ENCODE data around the gene NCBP2L.
"Not testable (repeated sequence)": the region's sequence is repeated elsewhere in the genome, so short reads cannot be mapped to it uniquely, and the experiment has no call there.

The NCBP2L gene

DNA sequence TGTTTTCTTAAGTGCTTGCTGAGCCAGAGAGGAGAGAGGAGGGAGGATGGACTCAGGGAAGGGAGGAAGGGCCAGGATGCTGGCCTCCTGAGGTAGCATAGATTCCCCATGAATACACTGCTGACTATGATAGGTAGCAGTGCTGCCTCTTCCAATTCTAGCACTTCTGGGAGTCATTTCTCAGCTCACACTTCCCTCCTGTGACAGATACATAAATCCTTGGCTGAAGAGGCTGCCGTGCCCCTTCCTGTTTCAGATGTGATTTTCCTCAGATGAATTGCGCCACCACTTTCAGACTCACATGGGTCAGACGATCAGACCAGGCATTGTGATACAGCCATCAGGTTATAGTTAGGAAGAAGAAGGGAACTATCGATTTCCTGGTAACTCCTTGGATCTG is 24.3 kb upstream of the NCBP2L start:
- no peak for DNase-seq

DNA sequence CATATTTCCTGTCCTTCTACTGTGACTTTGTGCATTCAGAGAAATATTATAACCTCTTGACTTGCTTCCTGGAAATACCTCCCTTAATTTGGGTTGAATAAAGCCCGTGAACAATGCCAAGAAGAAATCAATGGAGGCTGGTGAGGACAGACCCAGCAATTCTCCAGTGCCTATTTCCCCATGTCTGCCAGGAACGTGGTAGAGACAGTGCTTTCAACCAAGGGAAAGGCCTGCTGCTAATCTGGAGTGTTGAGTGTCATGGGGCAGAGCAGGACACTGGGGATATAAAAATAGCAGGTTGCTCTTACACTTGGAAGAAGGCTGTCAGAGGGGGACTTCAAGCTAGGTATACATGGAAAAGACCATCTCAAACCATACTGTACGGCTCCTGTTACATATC is 21.8 kb upstream of the NCBP2L start:
- DNase-seq, result no peak

DNA sequence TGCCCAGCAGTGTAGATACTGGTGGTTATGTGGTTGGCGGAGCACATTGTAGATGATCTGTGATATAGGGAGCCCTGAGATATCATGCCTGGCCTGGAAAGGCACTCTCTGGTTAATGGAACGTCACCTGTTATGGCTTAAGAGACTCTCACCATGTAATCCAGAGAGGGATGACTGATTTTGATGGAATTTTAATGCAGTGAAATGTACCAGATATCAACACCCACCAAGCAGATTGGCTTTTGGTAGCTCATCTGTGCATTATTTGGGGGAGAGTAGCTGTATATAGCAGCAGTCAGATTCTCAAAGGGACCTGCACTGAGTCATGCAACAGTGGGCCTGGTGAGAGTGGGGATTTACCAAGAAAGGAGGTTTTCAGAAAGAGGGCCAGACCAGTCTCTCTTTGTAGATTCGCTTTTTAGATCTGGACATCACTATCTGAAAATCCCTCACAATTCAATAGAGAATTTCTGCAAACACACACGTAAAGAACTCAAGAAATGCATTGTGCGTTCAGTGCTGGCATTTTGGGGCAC is 19.2 kb upstream of the NCBP2L start:
- DNase-seq, result no peak

DNA sequence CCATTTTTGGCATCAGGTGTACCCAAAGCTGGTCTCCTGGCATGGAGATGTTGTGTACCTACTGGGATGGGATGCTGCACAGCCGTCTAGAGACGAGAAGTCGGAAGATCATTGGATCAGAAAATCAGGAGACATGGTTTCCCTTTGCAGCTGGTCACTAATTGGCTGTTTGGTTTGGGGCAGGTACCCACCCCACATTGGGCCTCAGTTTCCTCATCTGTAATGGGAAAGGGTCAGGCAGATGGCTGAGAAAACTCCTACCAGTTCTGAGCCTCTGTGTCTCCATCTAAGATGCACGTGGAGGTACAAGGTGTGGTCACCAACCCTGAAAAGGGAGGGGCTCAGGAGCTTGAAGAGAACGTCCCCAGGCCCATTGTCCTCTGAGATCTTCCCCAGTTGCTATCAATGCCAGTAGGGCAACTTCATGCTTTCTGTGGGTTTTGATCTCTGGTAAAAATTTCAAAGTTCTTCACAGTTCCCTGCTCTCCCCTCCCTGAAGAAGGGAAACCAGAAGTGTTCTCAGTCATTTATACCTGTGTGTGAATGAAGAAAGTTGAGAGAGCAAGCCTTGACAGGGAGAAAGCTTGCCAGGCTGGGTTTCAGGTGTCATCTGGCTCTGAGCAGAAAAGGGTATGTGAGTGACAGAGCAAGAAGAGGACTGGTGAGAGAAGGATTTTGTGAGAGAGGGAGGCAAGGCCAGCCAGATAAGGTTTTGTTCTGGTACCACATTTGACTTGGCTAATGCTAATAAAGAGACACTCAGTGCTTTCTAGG is 17.0 kb upstream of the NCBP2L start:
- no peak for DNase-seq

DNA sequence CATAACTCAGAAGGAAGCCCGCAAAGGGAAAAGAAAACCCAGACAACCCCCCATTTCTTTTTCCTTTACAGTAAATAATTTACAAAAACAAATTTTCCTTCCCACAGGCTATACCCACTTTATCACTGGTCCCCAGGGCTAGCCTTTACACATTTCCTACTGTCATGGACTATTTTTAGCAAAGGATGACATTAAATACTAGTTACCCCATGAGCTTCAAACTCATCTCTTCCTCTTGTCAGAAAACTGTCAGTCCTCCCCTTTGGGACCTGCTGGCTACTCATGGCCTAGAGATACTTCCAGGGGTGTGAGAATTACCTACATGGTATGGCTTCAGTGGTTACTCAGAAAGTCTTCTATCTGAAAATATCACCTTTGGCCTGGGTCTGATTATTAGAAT is 13.9 kb upstream of the NCBP2L start:
- DNase-seq, result no peak

DNA sequence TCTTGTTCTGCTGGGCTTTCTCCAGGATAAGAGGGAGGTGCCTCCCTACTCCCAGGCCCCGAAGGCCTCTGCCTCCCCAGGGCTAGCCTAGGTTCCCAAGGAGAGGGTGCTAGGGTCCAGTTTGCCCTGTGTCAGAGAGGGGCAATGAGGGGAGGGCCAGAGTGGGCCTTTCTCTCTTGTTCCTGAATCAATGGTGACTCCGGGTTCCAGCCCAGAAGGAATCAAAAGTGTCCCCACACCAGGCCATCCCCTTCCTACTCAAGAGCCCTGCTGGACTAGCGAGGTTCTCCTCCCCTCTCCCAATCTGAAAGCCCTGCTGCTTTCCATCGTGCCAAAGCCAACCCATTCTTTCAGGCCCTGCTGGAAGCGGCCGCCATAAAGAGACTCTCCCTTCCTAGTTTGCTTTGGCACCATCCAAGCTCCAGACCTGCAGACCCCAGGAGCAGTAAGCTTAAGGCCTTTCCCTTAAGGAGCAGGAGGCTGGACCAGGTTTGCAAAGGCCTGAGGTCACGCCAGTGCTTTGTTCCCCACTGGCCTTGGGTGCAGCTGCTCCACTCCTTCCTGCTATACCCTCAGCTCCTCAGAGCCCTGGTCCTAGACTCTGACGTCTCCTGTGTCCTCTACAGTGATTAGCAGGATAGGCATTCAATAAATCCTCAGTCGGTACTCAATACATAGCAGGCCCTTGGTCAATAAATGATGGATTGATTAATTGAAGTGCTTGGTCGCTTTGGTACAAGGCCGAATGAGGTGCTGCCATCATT is 12.5 kb upstream of the NCBP2L start:
- DNase-seq, result no peak

DNA sequence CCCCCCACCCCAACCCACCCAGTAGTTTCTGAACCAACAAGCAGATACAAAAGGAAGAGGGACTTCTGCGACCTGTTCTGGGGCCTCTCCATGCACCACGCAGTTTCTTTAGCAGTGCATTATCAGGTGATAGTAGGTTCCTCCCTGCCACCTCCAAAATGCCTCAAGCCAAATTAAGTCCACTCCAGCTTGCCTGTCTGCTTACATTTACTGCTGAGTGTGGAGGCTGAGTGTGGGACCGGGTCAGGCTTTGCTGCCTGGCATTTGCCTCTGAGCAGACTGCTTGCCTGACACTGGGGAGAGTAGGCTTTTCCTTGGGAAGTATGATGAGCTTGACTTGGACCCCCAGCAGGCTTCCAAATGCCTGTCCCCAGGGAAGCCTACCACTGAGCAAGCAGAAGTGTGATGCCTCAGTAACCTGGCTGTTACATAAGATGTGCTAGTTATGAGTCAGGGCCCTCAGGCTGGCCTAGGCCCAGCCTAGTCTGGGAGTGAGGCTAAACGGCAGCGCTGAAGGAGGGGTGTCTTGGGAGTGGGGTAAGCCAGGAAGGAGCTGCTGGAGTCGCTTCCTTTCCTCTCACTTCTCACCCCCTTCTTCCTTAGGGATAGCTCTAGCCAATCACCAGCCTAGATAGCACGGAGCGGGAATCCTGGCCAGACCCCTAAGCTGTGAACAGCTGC is 10.9 kb upstream of the NCBP2L start:
- no peak for DNase-seq

DNA sequence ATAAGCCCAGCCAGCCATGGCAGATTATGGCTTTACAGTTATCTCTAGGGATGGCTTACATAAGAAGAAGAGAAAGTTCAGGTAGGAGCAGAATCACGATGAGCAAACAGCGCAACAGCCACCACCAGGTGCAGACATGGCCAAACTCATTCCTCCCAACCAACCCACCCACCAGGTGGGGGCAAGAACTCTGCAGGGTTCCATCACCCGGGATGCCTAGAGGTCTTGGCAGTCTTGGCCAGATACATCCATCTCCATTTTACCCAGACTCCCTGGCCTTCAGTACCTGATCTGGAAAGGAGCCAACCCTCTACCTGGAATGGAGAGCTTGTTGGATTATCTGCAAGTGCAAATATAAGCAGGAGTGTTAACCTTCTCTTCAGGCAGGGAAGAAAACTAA is 9.5 kb upstream of the NCBP2L start:
- no peak for DNase-seq

DNA sequence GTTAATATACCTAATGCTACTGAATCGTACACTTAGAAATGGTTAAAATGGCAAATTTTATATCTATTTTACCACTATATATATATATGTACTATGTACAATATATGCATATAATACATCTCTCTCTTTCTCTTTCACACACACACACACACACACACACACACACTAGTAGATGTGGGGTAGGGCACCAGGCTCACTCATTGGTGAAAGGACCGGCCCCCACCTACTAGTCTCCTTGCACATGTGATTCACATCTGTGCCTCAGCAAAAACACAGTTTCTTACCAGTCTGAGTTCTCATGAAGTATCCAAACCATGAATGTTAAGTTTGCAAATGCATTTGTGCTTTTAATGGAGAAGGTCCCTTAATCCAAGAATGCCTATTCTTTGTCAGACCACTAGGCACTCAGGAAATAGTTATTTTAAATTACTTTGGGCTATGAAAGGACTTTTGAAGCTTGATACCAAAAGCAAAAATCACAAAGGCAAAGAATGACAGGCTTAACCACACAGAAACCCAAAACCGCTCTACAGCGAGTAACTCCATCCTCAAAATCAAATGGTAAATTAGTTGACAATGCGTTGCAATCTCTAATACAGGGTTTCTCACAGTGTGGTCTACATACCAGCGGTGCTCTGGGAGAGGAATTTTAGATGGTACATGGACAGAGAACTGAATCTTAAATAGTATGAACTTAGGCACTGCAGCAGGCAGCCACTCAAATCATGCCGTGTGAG is 7.8 kb upstream of the NCBP2L start:
- no peak for DNase-seq

DNA sequence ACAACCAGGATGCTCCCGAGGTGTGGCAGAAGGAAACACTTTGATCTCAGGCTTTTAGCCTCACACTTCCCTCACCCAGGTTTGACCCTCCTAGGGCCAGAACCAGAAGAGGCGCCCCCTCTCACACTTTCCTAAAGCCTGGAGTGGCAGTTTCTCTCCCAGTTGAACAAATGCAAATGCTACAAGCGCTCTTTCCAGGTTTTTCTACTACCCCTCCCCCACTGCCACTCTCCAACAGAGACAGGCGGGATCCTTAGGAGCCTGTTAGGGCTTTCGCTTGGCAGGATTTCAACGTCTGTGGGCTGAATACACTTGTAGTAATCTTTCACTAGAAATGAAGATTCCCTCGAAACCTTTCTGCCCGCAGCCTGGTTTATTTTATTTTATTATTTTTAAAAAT is 4.3 kb upstream of the NCBP2L start:
- DNase-seq, result no peak

DNA sequence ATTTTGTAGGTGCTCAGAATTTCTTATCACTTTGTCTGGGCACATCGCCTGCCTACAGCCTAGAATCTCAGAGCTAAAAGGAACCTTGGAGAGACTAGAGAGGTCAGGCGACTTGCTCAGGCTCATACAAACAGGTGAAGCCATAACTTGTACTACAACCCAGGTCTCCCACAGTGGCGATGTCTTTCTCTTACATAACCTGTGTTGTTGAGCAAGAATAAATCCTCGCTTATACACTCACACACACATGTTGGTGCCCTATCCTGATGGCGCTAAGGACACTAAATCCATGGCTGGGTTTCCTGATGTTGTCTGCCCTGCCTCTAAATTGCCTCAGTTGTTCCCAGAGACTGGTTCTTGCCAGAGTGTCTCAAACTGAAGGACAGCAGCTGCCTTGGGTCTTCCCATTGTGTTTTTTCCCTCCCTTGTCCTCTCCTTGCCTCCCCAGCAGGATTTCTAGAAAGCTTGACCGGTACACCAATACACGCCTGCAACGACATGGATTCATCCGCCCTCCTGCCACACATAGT is 3.6 kb upstream of the NCBP2L start:
- no peak for DNase-seq

DNA sequence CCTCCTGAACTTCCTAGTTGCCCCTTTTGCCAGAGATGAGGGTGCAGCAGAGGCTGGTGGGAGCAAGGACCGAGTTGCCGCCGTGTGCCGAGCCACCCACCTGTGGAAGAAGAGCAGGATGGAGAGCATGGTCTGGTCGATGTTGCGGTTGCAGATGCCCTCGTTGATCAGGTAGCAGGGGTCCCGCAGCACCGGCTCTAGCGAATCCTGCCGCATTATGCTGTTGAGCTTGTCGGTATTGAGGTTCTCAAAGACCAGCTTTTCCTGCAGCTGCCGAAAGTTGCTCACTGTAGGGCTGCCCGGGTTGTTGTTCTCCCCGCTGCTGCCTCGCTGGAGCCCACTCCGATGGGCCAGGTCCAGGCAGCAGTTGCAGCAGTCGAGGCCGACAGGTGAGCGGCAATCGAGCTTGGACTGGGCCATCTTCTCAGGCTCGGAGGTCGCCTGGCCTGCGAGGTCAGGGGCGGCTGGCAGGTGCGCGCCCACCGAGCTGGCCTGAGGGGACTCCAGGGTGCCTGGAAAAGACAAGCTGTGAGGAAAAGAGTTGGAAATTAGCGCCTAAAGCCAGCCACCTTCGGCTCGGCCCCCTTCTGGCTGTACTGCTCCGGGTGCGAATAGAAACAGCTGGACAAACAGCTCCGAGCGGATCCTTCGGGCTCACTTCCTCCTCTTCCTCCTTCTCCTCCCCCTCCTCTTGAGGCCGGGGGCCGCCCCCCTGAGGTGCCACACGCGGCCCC is 2.4 kb upstream of the NCBP2L start:
- DNase-seq, result no peak

DNA sequence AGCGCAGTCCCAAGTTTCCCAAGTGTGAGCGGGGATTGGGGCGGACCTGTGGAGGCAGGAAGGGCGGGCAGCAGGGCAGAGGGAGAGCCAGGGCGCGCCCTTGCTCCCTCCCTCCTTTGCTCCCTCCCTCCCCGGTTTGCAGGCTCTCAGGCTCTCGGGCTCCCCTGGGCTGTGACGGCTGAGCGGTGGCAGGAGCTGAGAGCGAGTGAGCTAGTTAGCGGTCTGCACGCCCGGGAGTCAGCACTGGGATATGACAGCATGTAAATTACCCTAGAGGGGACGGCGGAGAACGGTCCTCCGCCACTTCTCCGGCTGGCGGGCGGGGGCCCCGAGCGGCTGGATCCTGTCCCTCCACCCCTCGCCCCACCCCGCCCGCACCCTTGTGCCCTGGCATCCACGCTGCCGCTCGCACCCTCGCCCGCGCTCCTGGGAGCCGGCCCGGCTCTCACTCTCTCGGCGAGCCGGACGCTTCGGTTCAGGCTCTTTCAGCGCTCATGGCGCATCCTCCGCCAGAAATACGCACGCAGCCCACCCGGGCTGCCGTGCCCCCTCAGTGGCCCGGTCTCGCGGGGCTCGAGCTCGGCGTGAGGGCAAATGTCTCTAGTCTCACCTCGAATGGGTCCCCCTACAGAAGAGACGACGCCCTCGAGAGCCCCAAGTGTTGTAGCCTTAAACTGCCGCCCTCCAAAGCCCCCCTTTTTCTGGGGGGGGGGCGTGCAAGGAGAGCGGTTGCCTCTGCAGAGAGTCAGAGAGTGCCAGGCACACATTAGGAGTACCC is 1.6 kb upstream of the NCBP2L start, which contains the start of gene TSC22D3:
TSS of gene TSC22D3 (minus strand) at position 54 of the 778 bp plus-strand sequence. CDS start 368 bp downstream, outside the sequence.
- peak; percentile 57 for DNase-seq

DNA sequence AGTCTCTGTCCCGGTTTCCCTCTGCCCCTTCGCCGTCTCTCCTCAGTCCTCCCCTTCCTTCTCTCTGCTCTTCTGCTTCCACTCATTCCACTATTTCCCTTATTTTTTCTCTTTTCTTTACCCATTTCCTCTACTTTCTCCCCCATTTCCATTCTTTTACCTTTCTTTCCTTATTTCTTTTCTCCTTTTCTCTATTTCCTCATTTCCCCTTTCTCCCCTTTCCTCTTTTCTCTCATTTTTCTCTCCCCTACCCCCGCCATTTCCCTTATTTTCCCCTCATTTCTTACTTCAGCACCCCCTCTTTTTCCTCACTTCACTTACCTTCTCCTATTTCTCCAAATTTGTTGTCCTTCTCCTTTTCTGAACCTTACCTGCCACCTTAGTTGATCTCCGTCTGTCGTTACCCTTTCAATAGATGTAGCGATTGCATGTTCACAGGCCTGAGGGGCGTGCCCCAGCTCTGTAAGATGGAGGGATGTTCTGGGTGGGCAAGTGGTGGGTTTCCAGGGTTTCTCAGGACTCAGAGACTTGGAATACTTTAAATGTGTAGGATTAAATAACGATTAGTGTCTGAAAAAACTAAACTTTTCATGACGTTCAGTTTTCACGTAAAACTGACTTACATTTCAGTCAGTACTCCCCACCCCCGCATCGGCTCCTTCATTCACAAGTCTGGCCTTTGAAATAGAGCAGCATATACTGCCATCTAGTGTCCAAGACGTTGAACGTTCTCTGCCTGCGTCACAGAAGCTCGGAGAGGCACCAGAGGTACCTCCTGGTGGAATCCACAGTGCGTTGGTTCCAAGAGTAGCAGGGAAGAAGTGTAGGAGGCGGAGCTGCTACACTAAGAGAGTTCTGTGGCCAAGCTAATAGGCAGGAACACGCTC is 641 bp upstream of the NCBP2L start:
- DNase-seq, result peak; percentile 82 to 85

DNA sequence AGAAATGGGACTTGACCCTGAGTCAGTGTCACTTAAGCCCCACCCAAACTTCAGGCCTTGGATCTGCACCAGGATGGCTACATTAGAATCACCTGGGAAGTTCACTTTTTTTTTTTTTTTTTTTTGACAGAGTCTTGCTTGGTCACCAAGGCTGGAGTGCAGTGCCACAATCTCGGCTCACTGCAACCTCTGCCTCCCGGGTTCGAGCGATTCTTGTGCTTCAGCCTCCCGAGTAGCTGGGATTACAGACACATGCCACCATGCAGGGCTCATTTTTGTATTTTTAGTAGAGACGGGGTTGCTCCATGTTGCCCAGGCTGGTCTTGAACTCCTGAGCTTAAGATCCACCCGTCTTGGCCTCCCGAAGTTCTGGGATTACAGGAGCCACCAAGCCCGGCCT is 3.0 kb downstream of the NCBP2L start:
- no peak for DNase-seq

DNA sequence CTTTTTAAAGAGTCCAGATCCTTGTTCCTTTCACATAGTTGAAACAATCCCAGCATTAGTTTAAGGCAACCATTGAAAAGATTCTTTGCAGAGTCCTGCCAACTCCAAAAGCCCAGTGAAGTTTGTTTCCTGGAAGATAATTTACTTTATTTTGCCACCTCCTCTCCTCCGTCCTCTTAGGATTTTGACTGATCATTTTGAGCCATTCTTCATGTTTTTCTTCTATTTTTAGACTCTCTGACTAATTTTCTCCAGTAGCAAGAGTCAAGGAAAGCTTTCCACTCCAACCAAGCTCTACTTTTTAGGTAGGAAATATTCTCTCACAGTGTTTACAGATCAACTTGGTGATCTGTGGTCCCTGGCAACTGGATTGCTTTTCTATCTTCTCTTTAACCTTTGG is 10.3 kb downstream of the NCBP2L start:
- DNase-seq, result no peak

DNA sequence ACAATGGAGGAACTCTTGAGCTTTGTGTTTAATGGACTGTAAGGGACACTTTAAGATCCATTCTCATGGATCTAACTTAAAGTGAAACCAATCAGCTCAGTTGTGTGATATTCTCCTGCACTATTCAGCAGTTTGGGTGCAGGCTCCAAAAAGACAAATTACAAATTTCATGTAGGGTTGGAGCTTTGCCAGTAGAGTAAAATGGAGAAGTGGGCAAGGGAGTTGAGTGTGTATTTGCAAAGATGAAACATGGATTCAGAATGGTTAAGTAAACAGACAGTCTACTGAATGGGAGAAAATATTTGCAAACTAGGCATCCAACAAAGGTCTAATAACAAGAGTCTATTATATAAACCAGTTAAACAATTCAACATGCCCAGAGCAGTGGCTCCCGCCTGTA is 26.9 kb downstream of the NCBP2L start:
- DNase-seq, result no peak

DNA sequence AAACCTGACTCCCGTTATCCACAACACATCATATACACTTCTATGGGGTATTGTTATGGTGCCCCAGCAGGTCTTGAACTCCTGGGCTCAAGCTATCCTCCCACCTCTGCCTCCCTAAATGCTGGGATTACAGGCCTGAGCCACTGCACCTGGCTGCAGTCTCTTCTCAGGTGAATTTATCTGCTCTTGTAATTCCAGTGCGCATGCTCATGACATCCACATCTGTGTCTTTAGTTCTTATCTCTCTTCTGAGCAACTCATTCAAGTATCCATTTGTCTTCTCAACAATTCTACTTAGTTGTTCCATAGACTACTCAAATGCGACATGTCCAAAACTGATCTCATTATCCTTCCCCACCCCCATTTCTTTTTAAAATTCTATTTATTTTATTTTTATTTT is 27.6 kb downstream of the NCBP2L start:
- no peak for DNase-seq

DNA sequence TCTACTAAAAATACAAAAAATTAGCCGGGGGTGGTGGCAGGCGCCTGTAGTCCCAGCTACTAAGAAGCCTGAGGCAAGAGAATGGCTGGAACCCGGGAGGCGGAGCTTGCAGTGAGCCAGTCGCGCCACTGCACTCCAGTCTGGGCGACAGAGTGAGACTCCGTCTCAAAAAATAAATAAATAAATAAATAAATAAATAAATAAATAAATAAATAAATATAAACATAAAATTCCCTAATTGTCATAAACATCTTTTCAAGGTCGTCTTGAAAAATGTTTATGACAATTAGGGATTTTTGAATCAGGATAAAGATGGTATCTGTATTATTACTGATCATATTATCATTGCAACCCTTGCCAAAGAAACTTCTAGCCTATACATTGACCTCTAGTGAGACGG is 32.5 kb downstream of the NCBP2L start:
- DNase-seq, result not testable (repeated sequence)

All from CD4-positive, alpha-beta T cell treated with Interleukin-1 beta for 1 hour (primary cell).